ENCODE results near the gene NCOA5. TPM values are rescaled to one million over a fixed set of nuclear protein-coding genes. Genes with fewer than 3 reads are reported as not detected.

The NCOA5 gene
- total and polyA plus RNA-seq, 9 of the 15 experiments (the other 6 are each of a cell fraction or from before 2014, with no cell fraction given) = 3.9 to 22.8 (median 13.8) TPM

- TF ChIP-seq ZNF280A (IDR thresholded peaks at IDR 0.05; ENCODE audit: low read depth, partially characterized antibody) (no peak), HMBOX1 (IDR thresholded peaks at IDR 0.05) (no peak), ZNF668 (CRISPR knock-in tag; IDR thresholded peaks at IDR 0.05) (no peak), FOXP4 (CRISPR knock-in tag; IDR thresholded peaks at IDR 0.05; ENCODE audit: borderline replicate concordance) (no peak), CTCF (IDR thresholded peaks at IDR 0.05 in 2 of 3, conservative IDR thresholded peaks at IDR 0.05 in 1 of 3; ENCODE audit: insufficient read depth in 2 of 3, low read depth in 1 of 3, low read length in 3 of 3) (peak in 2 of 3 experiments; percentile 16 to 30; a peak in 4 of 6 replicates)
Observed at GRCh38 chr20:46099491-46100287, 9.9 kb upstream of the NCOA5 start (continued).
